DMS153 (cell line): ENCODE results near the gene RAP1GAP2.

ENCODE experiments used
- DNase-seq: peaks from one replicate; lab custom pipeline; 2025; lab: John Stamatoyannopoulos, UW

RAP1GAP2 gene

GRCh38 chr17:2786176-2786881 is 9.9 kb upstream of the RAP1GAP2 start:
- peak; percentile 75 for DNase-seq

GRCh38 chr17:2789700-2790099 is 6.5 kb upstream of the RAP1GAP2 start:
- no peak for DNase-seq

GRCh38 chr17:2792366-2793169 is 3.7 kb upstream of the RAP1GAP2 start:
- no peak for DNase-seq

- no peak for DNase-seq
Observed at GRCh38 chr17:2794111-2794803, 2.0 kb upstream of the RAP1GAP2 start.

- DNase-seq, result no peak
Observed at GRCh38 chr17:2795441-2796163, 636 bp upstream of the RAP1GAP2 start.

GRCh38 chr17:2797226-2797625 is 988 bp downstream of the RAP1GAP2 start:
- DNase-seq, result no peak

- DNase-seq, result no peak
Observed at GRCh38 chr17:2797637-2798036, 1.4 kb downstream of the RAP1GAP2 start.

GRCh38 chr17:2798188-2798587 is 1.9 kb downstream of the RAP1GAP2 start:
- DNase-seq, result no peak

GRCh38 chr17:2798678-2799077 is 2.4 kb downstream of the RAP1GAP2 start:
- DNase-seq, result no peak

- no peak for DNase-seq
Observed at GRCh38 chr17:2799653-2800052, 3.4 kb downstream of the RAP1GAP2 start.

GRCh38 chr17:2800367-2800766 is 4.1 kb downstream of the RAP1GAP2 start:
- no peak for DNase-seq

- no peak for DNase-seq
Observed at GRCh38 chr17:2801841-2802240, 5.6 kb downstream of the RAP1GAP2 start.

- no peak for DNase-seq
Observed at GRCh38 chr17:2802574-2802973, 6.3 kb downstream of the RAP1GAP2 start.

GRCh38 chr17:2803386-2803785 is 7.1 kb downstream of the RAP1GAP2 start:
- DNase-seq, result no peak

GRCh38 chr17:2803971-2804370 is 7.7 kb downstream of the RAP1GAP2 start:
- no peak for DNase-seq

- DNase-seq, result no peak
Observed at GRCh38 chr17:2804912-2805311, 8.7 kb downstream of the RAP1GAP2 start.

- DNase-seq, result no peak
Observed at GRCh38 chr17:2805961-2806360, 9.7 kb downstream of the RAP1GAP2 start.

GRCh38 chr17:2808367-2809335 is 12.4 kb downstream of the RAP1GAP2 start:
- no peak for DNase-seq

GRCh38 chr17:2809337-2809736 is 13.1 kb downstream of the RAP1GAP2 start:
- no peak for DNase-seq

- DNase-seq, result no peak
Observed at GRCh38 chr17:2814049-2814448, 17.8 kb downstream of the RAP1GAP2 start.
